SK-N-SH treated with all-trans-retinoic acid at 6 μM for 48 hours (cell line): ENCODE data around the gene IFI27L2.

ENCODE experiments used
- ATAC-seq: fragments of 200-7000 bp; cut with Tn5 transposase; 3 replicates; pipeline ENCODE4 v1.9.1; 2020; ENCODE audit warnings: mild to moderate bottlenecking, moderate library complexity
- ARNTL ChIP-seq: fragments of 450-650 bp; formaldehyde crosslinking; IDR thresholded peaks from 2 replicates; pipeline ENCODE4 v1.5.0; 2020; ENCODE audit warnings: low read depth, mild to moderate bottlenecking, moderate library complexity, borderline replicate concordance
- CSDC2 ChIP-seq: fragments of 250-450 bp; sonication (Bioruptor Pico); IDR thresholded peaks from 2 replicates; pipeline ENCODE4 v1.5.0; 2020; ENCODE audit warnings: mild to moderate bottlenecking, moderate library complexity
- ESRRG ChIP-seq: fragments of 250-450 bp; sonication (Bioruptor Pico); IDR thresholded peaks from 2 replicates; pipeline ENCODE4 v1.6.1; 2021; ENCODE audit warnings: mild to moderate bottlenecking
- GLIS3 ChIP-seq: fragments of 250-450 bp; sonication (Bioruptor Pico); IDR thresholded peaks from 2 replicates; pipeline ENCODE4 v1.5.0; 2020; ENCODE audit warnings: mild to moderate bottlenecking, moderate library complexity
- ISL1 ChIP-seq: fragments of 250-450 bp; sonication (Bioruptor Pico); IDR thresholded peaks from 2 replicates; pipeline ENCODE4 v2.1.2; 2022; ENCODE audit warnings: mild to moderate bottlenecking, moderate library complexity
- OSR1 ChIP-seq: fragments of 250-450 bp; sonication (Bioruptor Pico); IDR thresholded peaks from 2 replicates; pipeline ENCODE4 v1.8.0; 2022; ENCODE audit warnings: moderate library complexity, mild to moderate bottlenecking, inconsistent platforms
- PPARA ChIP-seq: fragments of 250-450 bp; sonication (Bioruptor Pico); IDR thresholded peaks from 2 replicates; pipeline ENCODE4 v1.5.0; 2020; ENCODE audit warnings: mild to moderate bottlenecking, borderline replicate concordance
- RARB ChIP-seq: fragments of 250-450 bp; sonication (Bioruptor Pico); IDR thresholded peaks from 2 replicates; pipeline ENCODE4 v1.8.0; 2021; ENCODE audit warnings: mild to moderate bottlenecking, moderate library complexity
- SNAI2 ChIP-seq: fragments of 250-450 bp; sonication (Bioruptor Pico); IDR thresholded peaks from 2 replicates; pipeline ENCODE4 v1.5.0; 2020; ENCODE audit warnings: mild to moderate bottlenecking, moderate library complexity
- TCF4 ChIP-seq: fragments of 250-450 bp; sonication (Bioruptor Pico); IDR thresholded peaks from 2 replicates; pipeline ENCODE4 v1.8.0; 2021; ENCODE audit warnings: mild to moderate bottlenecking, moderate library complexity, borderline replicate concordance
- TOX ChIP-seq: fragments of 250-450 bp; sonication (Bioruptor Pico); IDR thresholded peaks from 2 replicates; pipeline ENCODE4 v1.8.0; 2021; ENCODE audit warnings: mild to moderate bottlenecking, moderate library complexity, borderline replicate concordance
- ZC3H10 ChIP-seq: fragments of 250-450 bp; sonication (Bioruptor Pico); IDR thresholded peaks from 2 replicates; pipeline ENCODE4 v1.5.1; 2021; ENCODE audit warnings: mild to moderate bottlenecking, moderate library complexity
- ZFP3 ChIP-seq: fragments of 250-450 bp; sonication (Bioruptor Pico); IDR thresholded peaks from 2 replicates; pipeline ENCODE4 v1.5.0; 2020; ENCODE audit warnings: mild to moderate bottlenecking, moderate library complexity
- ZFP30 ChIP-seq: fragments of 450-650 bp; formaldehyde crosslinking; IDR thresholded peaks from 2 replicates; pipeline ENCODE4 v1.5.0; 2022; ENCODE audit warnings: mild to moderate bottlenecking, moderate library complexity
- ZNF565 ChIP-seq: fragments of 450-650 bp; formaldehyde crosslinking; conservative IDR thresholded peaks from 2 replicates; pipeline ENCODE4 v1.5.0; 2020; ENCODE audit warnings: low read depth, mild to moderate bottlenecking, moderate library complexity
- ZNF70 ChIP-seq: fragments of 450-650 bp; formaldehyde crosslinking; IDR thresholded peaks from 2 replicates; pipeline ENCODE4 v1.5.0; 2020; ENCODE audit warnings: mild to moderate bottlenecking, moderate library complexity
- ZNF8 ChIP-seq: fragments of 450-650 bp; formaldehyde crosslinking; IDR thresholded peaks from 2 replicates; pipeline ENCODE4 v1.5.0; 2020; ENCODE audit warnings: mild to moderate bottlenecking, moderate library complexity
- TF ChIP-seq, protein P1 (sequence below): fragments of 250-450 bp; sonication (Bioruptor Pico); IDR thresholded peaks from 2 replicates; pipeline ENCODE4 v1.8.0; 2021; ENCODE audit warnings: low read depth, mild to moderate bottlenecking, moderate library complexity, borderline replicate concordance
- TF ChIP-seq, protein P2 (sequence below): fragments of 250-450 bp; sonication (Bioruptor Pico); IDR thresholded peaks from 2 replicates; pipeline ENCODE4 v1.5.1; 2021; ENCODE audit warnings: mild to moderate bottlenecking, moderate library complexity
- TF ChIP-seq, protein P3 (sequence below): fragments of 250-450 bp; sonication (Bioruptor Pico); IDR thresholded peaks from 2 replicates; pipeline ENCODE4 v1.5.0; 2020; ENCODE audit warnings: mild to moderate bottlenecking, moderate library complexity
- TF ChIP-seq, protein P4 (sequence below): fragments of 250-450 bp; sonication (Bioruptor Pico); IDR thresholded peaks from 2 replicates; pipeline ENCODE4 v1.5.1; 2020; ENCODE audit warnings: low read depth, mild to moderate bottlenecking, moderate library complexity
- TF ChIP-seq, protein P5 (sequence below): fragments of 250-450 bp; sonication (Bioruptor Pico); IDR thresholded peaks from 2 replicates; pipeline ENCODE4 v1.8.0; 2020; ENCODE audit warnings: mild to moderate bottlenecking, moderate library complexity, borderline replicate concordance

Gene IFI27L2

DNA sequence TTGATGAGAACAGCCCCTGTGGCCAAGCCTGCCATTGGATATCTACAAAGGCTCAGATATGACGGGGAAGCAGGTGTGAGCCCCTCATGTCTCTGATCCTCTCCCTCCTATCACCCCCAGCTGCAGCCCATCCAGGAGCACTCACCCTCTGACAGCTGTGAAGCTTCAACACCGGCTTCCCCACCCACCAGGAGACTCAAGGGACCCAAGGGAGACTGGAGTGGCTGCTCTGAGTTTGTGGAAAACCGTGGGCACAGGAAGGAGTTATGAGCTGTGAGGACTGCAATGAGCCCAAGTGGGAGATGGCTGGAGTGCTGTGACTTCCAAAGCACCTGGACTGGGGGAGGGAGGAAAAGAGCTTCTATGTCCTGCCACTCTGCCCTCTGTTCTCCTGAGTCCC, 7.9 kb downstream of the IFI27L2 start:
- no peak for ATAC-seq
- TF ChIP-seq RARB: no peak
- no peak for TF ChIP-seq CSDC2 (CRISPR knock-in tag)
- TF ChIP-seq OSR1 (CRISPR knock-in tag): no peak
- TF ChIP-seq TCF4: no peak
- TF ChIP-seq, protein P1, sequence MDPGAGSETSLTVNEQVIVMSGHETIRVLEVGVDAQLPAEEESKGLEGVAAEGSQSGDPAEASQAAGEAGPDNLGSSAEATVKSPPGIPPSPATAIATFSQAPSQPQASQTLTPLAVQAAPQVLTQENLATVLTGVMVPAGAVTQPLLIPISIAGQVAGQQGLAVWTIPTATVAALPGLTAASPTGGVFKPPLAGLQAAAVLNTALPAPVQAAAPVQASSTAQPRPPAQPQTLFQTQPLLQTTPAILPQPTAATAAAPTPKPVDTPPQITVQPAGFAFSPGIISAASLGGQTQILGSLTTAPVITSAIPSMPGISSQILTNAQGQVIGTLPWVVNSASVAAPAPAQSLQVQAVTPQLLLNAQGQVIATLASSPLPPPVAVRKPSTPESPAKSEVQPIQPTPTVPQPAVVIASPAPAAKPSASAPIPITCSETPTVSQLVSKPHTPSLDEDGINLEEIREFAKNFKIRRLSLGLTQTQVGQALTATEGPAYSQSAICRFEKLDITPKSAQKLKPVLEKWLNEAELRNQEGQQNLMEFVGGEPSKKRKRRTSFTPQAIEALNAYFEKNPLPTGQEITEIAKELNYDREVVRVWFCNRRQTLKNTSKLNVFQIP: no peak
- TF ChIP-seq GLIS3 (CRISPR knock-in tag): no peak
- TF ChIP-seq PPARA: no peak
- no peak for TF ChIP-seq ZNF565 (CRISPR knock-in tag)
- TF ChIP-seq ZFP3 (CRISPR knock-in tag): no peak
- TF ChIP-seq ESRRG (CRISPR knock-in tag): no peak

DNA sequence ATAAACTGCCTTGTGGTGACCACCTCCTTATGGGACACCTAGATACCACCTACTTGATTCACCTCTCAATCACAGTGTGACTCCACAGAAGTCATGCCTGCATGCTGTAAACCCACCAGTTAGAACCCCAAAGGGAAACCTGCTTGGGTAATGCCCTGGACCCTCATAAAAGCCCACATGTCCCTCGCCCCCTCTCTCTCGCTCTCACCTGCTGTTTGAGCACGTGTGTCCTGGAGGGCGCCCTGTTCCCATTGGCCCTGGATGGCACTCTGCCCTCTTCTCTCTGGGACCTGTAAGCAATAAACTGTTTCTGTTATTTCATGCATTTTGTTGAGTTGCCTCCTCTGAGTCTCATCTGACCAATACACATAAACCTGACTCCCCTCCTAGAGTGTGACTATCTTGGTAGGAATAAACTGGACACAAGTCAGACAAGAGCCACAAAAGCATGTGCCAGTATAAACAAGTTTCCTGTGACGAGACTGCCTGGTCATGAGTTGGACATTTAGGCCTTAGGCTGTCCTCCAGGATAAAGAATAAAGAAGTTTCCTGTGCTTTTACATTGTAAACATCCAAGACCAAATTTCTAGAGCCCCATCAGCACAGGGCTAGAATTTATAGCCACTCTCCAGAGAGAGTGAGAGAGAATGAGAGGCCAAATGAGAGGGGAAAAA, 8.6 kb downstream of the IFI27L2 start:
- TF ChIP-seq, protein P2, sequence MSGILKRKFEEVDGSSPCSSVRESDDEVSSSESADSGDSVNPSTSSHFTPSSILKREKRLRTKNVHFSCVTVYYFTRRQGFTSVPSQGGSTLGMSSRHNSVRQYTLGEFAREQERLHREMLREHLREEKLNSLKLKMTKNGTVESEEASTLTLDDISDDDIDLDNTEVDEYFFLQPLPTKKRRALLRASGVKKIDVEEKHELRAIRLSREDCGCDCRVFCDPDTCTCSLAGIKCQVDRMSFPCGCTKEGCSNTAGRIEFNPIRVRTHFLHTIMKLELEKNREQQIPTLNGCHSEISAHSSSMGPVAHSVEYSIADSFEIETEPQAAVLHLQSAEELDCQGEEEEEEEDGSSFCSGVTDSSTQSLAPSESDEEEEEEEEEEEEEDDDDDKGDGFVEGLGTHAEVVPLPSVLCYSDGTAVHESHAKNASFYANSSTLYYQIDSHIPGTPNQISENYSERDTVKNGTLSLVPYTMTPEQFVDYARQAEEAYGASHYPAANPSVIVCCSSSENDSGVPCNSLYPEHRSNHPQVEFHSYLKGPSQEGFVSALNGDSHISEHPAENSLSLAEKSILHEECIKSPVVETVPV (CRISPR knock-in tag): no peak
- TF ChIP-seq ARNTL (CRISPR knock-in tag) (no peak), ZFP30 (no peak), ZNF565 (CRISPR knock-in tag) (no peak), ZFP3 (CRISPR knock-in tag) (no peak), TOX (CRISPR knock-in tag) (no peak), ESRRG (CRISPR knock-in tag) (no peak), RARB (no peak), CSDC2 (CRISPR knock-in tag) (no peak), SNAI2 (CRISPR knock-in tag) (no peak), PPARA (no peak)
- TF ChIP-seq, protein P3, sequence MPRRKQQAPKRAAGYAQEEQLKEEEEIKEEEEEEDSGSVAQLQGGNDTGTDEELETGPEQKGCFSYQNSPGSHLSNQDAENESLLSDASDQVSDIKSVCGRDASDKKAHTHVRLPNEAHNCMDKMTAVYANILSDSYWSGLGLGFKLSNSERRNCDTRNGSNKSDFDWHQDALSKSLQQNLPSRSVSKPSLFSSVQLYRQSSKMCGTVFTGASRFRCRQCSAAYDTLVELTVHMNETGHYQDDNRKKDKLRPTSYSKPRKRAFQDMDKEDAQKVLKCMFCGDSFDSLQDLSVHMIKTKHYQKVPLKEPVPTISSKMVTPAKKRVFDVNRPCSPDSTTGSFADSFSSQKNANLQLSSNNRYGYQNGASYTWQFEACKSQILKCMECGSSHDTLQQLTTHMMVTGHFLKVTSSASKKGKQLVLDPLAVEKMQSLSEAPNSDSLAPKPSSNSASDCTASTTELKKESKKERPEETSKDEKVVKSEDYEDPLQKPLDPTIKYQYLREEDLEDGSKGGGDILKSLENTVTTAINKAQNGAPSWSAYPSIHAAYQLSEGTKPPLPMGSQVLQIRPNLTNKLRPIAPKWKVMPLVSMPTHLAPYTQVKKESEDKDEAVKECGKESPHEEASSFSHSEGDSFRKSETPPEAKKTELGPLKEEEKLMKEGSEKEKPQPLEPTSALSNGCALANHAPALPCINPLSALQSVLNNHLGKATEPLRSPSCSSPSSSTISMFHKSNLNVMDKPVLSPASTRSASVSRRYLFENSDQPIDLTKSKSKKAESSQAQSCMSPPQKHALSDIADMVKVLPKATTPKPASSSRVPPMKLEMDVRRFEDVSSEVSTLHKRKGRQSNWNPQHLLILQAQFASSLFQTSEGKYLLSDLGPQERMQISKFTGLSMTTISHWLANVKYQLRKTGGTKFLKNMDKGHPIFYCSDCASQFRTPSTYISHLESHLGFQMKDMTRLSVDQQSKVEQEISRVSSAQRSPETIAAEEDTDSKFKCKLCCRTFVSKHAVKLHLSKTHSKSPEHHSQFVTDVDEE (CRISPR knock-in tag): no peak
- TF ChIP-seq, protein P4, sequence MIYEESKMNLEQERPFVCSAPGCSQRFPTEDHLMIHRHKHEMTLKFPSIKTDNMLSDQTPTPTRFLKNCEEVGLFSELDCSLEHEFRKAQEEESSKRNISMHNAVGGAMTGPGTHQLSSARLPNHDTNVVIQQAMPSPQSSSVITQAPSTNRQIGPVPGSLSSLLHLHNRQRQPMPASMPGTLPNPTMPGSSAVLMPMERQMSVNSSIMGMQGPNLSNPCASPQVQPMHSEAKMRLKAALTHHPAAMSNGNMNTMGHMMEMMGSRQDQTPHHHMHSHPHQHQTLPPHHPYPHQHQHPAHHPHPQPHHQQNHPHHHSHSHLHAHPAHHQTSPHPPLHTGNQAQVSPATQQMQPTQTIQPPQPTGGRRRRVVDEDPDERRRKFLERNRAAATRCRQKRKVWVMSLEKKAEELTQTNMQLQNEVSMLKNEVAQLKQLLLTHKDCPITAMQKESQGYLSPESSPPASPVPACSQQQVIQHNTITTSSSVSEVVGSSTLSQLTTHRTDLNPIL: no peak
- no peak for ATAC-seq

DNA sequence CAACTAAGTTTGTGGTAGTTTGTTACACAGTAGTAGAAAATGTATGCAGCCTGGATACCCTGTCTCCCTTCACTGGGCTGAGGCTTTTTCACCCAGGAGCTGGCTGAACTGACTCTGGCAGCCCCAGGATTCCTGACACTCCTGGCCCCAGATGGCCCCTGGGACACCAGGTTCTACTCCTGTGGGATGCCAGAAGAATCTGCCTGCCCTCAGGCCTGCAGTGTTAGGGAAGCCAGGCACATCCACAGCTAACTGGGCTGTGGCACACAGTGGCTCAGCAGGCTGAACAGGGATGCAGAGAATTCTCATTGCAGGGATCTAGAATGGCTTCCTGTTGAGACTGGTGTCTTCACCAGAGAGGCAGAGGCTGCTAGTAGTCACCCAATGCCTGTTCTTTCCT, 10.3 kb downstream of the IFI27L2 start:
- no peak for TF ChIP-seq GLIS3 (CRISPR knock-in tag)
- no peak for TF ChIP-seq CSDC2 (CRISPR knock-in tag)
- no peak for TF ChIP-seq ZFP30
- ATAC-seq: no peak

DNA sequence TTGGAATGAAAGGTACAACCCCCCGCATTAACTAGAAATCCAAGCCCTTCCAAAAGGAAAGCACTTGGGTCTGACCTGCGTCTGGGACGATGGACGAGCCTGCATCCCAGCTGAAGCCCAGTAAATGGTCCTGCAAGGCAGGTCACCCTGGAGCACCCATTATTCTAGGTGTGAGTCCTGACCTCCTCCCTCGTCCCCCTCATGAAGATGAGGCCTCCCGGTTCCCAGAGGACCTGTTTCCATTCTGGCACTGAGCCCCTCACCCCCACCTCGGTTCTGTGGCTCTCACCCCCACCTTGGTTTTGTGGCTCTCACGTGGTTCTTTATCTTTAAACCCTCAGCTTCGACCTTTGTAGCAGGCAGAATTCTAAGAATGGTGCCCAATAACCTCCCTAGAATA, 11.5 kb downstream of the IFI27L2 start:
- TF ChIP-seq, protein P2 (CRISPR knock-in tag): no peak
- TF ChIP-seq ZFP30 (no peak), ZC3H10 (no peak), TOX (CRISPR knock-in tag) (no peak), ZNF8 (CRISPR knock-in tag) (no peak), ISL1 (CRISPR knock-in tag) (no peak), RARB (no peak), TCF4 (no peak), PPARA (no peak), ZNF70 (CRISPR knock-in tag) (no peak), ZNF565 (CRISPR knock-in tag) (no peak), ESRRG (CRISPR knock-in tag) (no peak)
- TF ChIP-seq, protein P5, sequence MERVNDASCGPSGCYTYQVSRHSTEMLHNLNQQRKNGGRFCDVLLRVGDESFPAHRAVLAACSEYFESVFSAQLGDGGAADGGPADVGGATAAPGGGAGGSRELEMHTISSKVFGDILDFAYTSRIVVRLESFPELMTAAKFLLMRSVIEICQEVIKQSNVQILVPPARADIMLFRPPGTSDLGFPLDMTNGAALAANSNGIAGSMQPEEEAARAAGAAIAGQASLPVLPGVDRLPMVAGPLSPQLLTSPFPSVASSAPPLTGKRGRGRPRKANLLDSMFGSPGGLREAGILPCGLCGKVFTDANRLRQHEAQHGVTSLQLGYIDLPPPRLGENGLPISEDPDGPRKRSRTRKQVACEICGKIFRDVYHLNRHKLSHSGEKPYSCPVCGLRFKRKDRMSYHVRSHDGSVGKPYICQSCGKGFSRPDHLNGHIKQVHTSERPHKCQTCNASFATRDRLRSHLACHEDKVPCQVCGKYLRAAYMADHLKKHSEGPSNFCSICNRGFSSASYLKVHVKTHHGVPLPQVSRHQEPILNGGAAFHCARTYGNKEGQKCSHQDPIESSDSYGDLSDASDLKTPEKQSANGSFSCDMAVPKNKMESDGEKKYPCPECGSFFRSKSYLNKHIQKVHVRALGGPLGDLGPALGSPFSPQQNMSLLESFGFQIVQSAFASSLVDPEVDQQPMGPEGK (CRISPR knock-in tag): no peak
- TF ChIP-seq, protein P1: no peak
- ATAC-seq: no peak
